WERI-Rb-1 (cell line): ENCODE results near the gene LITAF.

Experiments
- DNase-seq: peaks from one replicate; pipeline ENCODE4 v3.0.0-alpha.2; 2020
- H3K27ac ChIP-seq: fragments of 250-450 bp; sonication (Bioruptor Pico); 2 replicates; pipeline ENCODE4 v1.5.1; 2020; ENCODE audit warnings: mild to moderate bottlenecking, moderate library complexity
- H3K27me3 ChIP-seq: fragments of 250-450 bp; sonication (Bioruptor Pico); 2 replicates; pipeline ENCODE4 v1.5.1; 2021; ENCODE audit warnings: mild to moderate bottlenecking, low read depth, moderate library complexity; ENCODE audit not compliant: insufficient read depth, severe bottlenecking
- H3K36me3 ChIP-seq: fragments of 250-450 bp; sonication (Bioruptor Pico); 2 replicates; pipeline ENCODE4 v1.5.1; 2020; ENCODE audit warnings: mild to moderate bottlenecking, moderate library complexity
- H3K4me3 ChIP-seq: 2 replicates; pipeline ENCODE4 v1.5.1; 2011; ENCODE audit warnings: low read depth, mild to moderate bottlenecking, control low read depth, low read length
- H3K9me3 ChIP-seq: fragments of 250-450 bp; sonication (Bioruptor Pico); 2 replicates; pipeline ENCODE4 v1.5.1; 2021; ENCODE audit warnings: mild to moderate bottlenecking, moderate library complexity; ENCODE audit not compliant: severe bottlenecking
- TF ChIP-seq, protein P1 (sequence below): IDR thresholded peaks from 2 replicates; pipeline ENCODE4 v1.5.1; 2011; ENCODE audit warnings: low read depth, mild to moderate bottlenecking, control low read depth, inconsistent platforms, low read length

The LITAF gene

DNA sequence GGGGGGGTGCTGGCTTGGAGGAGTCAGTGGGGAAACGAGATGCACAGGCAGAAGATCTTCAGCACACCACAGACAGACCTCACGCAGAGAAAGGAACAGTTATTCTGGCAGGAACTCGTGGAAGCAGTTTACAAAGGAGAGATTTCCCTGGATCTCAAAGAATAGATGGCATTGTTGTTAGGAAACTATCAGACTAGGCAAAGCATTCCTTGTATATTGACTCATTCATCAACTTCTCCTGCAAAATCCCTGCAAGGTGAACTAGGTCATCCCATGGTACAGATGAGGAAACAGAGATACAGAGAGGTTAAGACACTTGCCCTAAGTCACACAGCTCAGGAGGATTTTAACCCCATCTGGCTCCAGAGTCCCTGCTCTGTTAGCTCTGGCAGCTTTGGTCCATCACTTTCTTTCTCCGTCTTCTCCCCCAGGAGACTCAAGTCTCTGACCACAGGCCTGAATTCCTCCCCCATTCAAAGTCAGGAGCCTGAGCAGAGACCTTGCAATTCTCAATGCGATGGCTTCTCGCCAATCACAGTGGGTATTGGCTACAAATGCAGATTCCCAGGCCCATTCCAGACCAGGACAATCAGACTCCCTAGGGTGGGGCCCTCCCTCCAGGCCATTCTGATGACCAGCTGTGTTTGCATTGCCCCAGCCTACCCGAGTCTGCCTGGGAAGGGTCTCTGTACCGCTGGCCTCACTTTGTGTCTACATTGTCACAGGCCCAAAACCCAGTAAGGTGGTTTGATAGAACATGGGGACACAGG lies 56.4 kb downstream of the LITAF start:
- Histone ChIP-seq H3K9me3 (no peaks in the 10 kb centered on the region), H3K36me3 (no peaks in the 10 kb centered on the region), H3K4me3 (no peak overlapping the region), H3K27me3 (no peaks in the 10 kb centered on the region), H3K27ac (no peak overlapping the region)
- DNase-seq = no peak
- TF ChIP-seq, protein P1, sequence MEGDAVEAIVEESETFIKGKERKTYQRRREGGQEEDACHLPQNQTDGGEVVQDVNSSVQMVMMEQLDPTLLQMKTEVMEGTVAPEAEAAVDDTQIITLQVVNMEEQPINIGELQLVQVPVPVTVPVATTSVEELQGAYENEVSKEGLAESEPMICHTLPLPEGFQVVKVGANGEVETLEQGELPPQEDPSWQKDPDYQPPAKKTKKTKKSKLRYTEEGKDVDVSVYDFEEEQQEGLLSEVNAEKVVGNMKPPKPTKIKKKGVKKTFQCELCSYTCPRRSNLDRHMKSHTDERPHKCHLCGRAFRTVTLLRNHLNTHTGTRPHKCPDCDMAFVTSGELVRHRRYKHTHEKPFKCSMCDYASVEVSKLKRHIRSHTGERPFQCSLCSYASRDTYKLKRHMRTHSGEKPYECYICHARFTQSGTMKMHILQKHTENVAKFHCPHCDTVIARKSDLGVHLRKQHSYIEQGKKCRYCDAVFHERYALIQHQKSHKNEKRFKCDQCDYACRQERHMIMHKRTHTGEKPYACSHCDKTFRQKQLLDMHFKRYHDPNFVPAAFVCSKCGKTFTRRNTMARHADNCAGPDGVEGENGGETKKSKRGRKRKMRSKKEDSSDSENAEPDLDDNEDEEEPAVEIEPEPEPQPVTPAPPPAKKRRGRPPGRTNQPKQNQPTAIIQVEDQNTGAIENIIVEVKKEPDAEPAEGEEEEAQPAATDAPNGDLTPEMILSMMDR = no peak

DNA sequence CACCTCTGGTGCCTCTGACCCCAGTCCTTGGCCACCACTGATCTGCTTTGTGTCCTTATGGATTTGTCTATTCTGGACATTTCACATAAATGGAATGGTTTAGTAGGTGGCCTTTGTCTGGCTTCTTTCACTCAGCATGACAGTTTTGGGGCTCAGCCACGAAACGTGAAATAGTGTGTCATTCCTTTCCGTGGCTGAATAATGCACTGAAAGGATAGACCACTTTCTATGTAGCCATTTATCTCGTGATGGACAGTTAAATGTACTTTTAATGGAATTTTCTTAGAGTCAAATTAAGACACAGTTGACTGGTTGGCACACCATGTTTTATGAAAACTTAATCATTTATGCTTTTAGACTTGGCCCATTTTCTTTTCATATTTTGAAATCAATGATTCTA lies 57.4 kb downstream of the LITAF start:
- H3K27ac ChIP-seq = no peak overlapping the region
- H3K4me3 ChIP-seq = no peak overlapping the region
- DNase-seq = no peak
- H3K27me3 ChIP-seq = no peaks in the 10 kb centered on the region
- TF ChIP-seq, protein P1 = no peak
- no peaks in the 10 kb centered on the region for H3K9me3 ChIP-seq
- H3K36me3 ChIP-seq = no peaks in the 10 kb centered on the region

DNA sequence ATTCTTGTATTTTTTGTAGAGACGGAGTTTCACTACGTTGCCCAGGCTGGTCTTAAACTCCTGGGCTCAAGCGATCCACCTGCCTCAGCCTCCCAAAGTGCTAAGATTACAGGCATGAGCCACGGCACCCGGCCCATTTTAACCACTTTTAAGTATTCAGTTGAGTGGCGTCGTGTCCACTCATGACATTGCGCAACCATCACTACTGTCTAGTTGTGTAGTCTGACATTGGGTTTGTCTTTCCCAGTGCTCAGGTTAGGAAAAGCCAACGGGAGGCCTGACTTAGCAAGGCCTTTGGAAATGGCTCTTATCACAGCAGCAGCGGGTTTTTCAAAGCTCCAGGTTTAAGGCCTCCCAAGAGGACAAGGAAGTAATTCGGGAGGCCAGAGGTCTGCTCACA lies 58.7 kb downstream of the LITAF start:
- no peak for DNase-seq
- no peak overlapping the region for H3K27ac ChIP-seq

DNA sequence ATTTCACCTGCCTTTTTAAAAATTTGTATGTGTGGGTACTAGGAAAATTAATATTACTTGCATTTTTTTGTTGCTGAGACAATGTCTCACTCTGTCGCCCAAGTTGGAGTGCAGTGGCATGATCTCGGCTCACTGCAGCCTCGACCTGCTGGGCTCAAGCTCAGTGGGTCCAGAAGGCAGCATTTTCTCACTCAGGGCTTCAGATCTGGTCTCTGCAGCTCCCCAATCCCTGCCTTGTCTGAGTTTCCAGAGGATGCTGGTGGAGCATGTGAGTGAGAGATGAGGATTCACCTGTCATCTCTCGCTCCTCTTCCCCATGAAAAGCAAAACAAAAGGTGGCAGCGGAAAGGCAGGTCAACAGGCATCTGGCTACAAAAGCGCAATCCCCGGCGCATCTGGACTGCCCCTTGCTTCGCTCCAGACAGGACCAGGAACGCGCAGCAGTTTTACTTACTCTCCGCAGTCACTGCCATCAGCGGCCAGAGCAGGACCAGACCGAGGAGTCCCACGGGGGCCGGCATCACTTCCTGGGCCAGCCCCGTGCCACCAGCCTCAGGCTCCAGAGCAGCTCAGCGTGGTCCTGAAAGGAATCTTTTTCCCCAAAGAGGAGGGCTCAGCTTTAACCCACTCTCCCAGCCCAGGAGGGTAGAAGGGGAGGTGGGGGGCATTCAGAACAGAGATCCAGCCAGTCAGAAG lies 59.9 kb downstream of the LITAF start:
- Histone ChIP-seq H3K9me3 (no peaks in the 10 kb centered on the region), H3K27me3 (no peaks in the 10 kb centered on the region), H3K36me3 (no peaks in the 10 kb centered on the region), H3K27ac (no peak overlapping the region), H3K4me3 (no peak overlapping the region)
- TF ChIP-seq, protein P1 = no peak
- no peak for DNase-seq

More for the DNA sequence above, 58.7 kb downstream of the LITAF start:
- Histone ChIP-seq H3K9me3 (no peaks in the 10 kb centered on the region), H3K4me3 (no peak overlapping the region), H3K36me3 (no peaks in the 10 kb centered on the region), H3K27me3 (no peaks in the 10 kb centered on the region)
- TF ChIP-seq, protein P1 = no peak

DNA sequence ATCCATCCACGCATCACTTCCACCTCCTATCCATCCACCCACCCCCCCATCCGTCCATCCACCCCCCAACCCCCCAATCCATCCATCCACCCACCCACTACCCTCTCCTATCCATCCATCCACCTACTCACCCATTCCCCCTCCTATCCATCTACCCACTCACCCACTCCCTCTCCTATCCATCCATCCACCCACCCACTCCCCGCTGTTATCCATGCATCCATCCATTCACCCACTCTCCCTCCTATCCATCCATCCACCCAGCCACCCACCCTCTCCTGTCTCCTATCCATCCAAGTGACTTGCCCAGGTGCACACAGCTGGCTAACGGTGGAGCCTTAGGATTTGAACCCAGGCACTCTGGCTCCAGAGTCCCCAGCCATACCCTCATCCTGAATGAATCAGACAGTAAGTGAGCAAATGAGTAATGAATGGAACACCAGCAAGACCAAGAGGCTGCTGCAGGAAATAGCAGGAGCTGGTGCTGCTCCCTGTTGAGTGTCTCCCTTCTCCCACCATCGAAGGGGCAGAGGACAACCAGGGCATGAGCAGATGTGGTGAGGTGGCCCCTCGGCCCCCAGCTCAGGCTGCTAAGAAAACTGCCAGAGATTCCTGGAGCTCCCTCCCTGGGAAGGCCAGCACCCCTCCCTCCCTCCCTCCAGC lies 62.5 kb downstream of the LITAF start:
- Histone ChIP-seq H3K27ac (no peak overlapping the region), H3K4me3 (no peak overlapping the region), H3K27me3 (no peaks in the 10 kb centered on the region), H3K36me3 (no peaks in the 10 kb centered on the region), H3K9me3 (no peaks in the 10 kb centered on the region)
- no peak for DNase-seq
- TF ChIP-seq, protein P1 = no peak
